HG02642 (cell line): ENCODE data around the gene NCAM1.
"Not testable (repeated sequence)": the region's sequence is repeated elsewhere in the genome, so short reads cannot be mapped to it uniquely, and the experiment has no call there.

Experiments
- ATAC-seq: cut with Tn5 transposase; IDR thresholded peaks from one replicate; pipeline ENCODE4 v1.9.1; 2021; ENCODE audit warnings: mild to moderate bottlenecking; ENCODE audit not compliant: unreplicated experiment, poor library complexity

NCAM1 gene

GRCh38 chr11:112961146-112961668, at the start of gene NCAM1:
Gene NCAM1 (plus strand): TSS chr11:112961420.
- no peak for ATAC-seq

DNA sequence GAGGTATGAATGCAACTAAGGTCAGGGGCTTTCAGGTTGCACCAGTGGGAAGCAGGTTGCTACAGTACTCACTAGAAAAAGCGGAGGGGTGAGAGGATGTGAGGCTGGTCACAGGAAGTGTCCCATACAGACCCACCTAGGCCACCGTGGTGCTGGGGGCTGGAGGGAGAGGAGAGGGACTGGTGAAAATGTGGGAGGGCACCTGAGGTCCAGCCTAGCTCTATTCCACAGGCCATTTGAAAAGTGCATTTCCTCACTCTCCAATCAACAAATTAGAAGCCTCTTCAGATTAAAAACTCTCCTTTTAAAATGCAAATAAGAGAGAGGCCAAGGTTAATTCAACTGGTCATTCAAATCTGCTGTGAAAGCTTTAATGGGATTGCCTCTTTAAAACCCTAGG, 38.6 kb upstream of the NCAM1 start:
- no peak for ATAC-seq

- ATAC-seq: not testable (repeated sequence)
Measured at GRCh38 chr11:112924836-112925235, 36.4 kb upstream of the NCAM1 start.

DNA sequence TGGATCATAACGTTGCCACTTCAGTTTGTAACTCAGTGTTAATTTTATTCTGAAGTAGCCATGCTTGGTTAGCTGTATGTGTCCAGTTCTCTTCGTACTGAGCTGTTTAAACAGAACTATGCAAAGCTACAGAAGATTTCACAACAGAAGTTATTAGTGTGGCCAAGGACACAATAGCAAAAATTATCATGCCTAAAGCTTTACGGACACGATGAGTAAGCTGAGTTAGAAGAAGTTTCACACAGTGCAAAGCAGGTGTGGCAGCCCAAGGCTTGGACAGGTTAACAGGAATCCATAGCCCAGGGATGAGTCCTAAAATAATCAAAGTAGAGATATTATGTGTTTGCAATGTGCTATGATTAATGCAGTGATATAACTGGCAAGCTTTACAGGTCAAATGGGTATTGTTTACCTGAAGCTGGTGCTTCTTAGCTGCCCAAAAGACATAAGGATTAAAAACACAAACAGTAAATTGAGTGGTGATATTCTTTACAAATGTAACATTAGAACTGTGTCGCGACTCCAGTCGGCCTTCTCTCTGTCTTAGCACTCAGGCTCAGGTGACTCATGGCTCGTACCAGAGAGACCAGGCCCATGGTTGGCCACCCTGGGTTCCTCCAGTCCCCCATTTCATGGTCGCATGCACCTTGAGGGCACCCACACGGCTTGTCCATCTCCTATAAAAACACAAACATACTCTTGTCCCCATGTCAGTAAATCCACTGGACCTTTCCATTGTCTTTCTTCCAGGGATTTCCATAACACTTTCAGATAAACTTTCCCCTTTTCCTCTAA, 35.5 kb upstream of the NCAM1 start:
- no peak for ATAC-seq

DNA sequence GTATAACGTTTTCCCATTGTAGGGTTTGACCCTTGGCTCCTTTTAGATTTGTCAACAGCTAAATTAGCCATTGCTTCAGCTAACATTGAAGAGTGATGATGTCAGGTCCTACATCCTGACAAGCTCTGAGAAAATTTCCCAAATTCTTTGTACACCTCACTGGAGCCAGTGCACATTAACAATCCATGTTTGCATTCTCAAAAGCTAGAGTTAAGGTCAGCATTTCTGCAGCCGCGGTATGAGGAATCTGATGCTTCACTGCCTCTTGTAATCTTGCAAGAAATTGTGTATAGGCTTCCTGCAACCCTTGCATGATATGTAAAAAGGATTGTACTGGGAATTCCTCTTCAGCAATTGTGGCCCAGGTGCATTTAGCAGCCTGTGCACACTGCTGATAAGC, 33.1 kb upstream of the NCAM1 start:
- ATAC-seq: no peak

- no peak for ATAC-seq
Measured at GRCh38 chr11:112929432-112929831, 31.8 kb upstream of the NCAM1 start.

- ATAC-seq: no peak
Measured at GRCh38 chr11:112931703-112932102, 29.5 kb upstream of the NCAM1 start.

DNA sequence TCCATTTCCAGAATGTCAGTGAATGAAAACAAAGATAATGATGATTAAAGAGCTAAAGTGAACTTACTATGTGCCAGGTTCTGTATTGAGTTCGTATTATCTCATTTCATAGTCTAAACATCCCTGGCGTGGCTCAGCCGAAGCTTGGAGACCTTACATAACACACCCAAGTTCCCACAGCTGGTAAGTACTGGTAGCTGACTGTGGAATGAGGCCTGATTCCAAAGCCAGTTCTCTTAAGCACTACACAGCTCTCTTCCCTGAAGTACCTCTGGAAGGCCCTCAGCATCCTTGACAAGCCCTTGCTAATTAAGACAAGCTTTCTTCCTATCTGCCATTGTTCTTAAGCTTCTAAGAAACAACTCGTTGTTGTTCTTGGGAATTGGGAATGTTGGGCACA, 28.6 kb upstream of the NCAM1 start:
- ATAC-seq: no peak

DNA sequence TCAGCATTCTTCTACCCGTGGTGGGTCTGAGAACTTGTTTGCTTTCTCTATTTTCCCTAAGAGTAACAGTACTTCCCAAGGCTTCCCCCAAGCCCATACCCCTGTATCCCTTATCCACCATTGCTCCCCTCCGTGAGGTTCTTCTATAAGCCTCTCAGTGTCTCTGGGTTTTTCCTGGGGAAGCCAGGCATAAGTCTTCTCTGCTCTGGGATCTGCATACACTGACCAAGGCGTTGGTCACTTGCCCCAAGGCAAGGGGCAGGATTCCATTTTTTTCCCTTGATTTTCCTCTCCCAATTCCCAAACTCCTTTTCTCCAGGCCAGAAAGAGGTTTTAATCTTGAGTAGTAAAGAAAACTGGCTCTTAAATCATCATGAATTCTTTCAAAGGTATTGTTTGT, 27.2 kb upstream of the NCAM1 start:
- no peak for ATAC-seq

DNA sequence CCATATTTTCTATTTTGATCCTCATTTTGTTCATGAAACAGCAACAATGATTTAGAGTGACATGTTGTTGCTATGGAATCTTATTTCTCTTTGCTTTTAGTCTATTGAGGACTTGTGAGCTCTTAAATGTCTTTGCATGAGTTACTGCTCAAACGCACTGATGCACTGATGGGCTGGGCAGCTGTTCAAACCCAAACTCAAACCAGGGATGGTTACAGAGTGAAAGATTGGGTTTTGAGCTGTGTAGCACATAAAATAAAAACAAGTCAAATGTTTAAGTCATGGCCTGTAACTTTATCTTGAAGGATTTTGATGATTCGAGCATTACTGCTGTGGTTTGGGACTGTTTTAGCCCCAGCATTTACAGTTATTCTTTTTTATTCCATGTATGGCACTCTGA, 20.1 kb upstream of the NCAM1 start:
- ATAC-seq: no peak

DNA sequence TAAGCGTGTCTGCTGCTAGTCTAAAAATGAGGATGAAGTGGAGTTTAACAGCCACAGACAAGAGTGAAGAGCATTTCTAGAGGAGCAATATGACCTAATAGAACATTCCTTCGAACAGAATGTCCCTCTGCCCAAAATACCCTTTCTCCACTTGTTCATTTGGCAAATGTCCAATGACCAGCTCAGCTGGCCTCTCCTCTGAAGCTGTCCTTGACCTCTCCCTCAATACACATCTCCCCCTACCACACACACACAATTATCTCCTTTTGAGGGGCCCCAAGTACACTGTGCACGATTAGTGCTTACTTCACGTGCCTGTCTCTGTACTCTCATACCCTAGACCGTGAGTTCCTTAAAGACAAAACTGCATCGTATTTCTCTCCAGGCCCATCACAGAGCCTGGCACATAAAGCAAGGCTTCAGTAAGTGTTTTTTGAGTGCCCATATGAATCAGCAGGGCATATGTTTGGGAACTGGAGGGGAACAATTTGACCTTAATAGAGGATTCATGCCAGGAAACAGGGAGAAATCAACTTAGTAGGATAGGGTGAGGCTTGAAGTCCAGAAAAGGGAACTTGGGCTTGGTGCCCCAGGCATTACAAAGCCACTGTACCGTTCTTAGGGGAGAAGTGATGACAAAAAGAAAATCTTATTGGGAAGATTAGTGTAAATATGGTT, 18.1 kb upstream of the NCAM1 start:
- no peak for ATAC-seq

GRCh38 chr11:112946866-112947265, 14.4 kb upstream of the NCAM1 start:
- ATAC-seq: no peak

GRCh38 chr11:112949781-112950575, 11.2 kb upstream of the NCAM1 start:
- ATAC-seq: no peak

GRCh38 chr11:112958670-112959069, 2.5 kb upstream of the NCAM1 start:
- ATAC-seq: no peak

DNA sequence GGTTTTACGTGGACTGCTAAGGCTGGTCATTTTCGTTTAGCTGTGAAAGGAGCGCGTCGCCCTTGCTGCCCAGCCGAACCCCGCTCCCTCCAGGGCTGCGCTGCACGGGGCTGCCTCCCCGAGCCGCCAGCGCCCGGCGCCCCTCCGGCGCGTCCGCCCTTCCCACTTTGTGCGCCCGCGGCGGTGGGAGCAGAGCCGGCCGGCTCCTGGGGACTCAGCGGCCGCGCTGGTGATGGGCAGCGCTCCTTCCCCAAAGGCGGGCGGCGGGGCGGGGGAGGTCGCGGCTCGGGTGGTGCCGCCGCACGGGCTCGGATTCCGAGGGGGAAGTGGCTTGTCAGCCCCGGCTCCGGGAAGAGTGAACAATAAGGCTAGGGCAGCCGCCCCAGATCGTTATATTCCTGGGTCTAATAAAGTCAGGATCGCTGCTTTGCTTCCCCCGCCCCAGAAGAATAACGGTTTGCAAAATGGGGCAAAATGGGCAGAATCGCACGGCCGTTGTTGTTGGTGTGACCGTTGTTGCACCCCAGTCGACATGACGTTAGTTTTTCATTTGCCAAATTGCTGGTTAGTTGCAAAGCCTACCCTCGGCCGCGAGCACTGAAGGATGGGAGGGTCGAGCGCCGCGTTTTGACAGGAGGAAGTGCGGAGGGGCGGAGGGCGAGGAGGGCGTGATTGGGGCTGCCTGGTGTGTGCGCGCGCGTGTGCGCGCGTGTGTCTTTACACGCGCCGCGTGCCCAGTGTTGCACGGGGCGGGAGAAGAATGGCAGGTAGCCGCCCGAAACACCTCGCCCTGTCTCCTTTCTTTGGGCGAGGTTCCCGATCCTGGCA, 745 bp downstream of the NCAM1 start:
- no peak for ATAC-seq

GRCh38 chr11:112962579-112963367, 1.6 kb downstream of the NCAM1 start:
- no peak for ATAC-seq

DNA sequence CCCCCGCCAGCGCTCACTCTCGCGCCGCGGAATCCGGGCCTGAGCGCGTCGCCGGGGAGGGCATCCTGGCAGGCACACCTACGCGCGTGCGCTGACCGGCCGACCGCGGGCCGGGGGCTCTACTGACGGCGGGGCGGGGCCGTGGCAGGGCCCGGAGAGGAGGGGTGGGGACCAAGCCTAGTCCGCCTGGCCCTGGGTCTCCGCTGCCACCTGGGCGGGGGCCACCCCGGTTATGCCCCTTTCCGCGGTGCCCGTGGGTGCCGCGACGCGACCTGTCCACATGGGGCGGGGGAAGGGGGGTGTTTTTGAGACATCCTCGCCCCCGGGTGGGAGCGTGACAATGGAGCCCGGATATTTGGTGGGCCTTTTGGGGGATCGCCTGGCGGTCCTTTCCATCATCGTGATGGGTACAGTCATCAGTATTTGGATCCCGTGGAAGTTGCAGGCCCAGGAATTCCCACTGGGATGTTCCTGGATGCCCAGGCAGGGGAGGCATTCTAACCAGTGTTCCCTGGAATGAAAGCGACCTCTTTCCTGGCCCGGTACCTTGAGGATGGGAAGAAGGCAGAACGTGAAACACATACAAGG, 2.2 kb downstream of the NCAM1 start:
- ATAC-seq: no peak

- no peak for ATAC-seq
Measured at GRCh38 chr11:112965656-112966055, 4.4 kb downstream of the NCAM1 start.

DNA sequence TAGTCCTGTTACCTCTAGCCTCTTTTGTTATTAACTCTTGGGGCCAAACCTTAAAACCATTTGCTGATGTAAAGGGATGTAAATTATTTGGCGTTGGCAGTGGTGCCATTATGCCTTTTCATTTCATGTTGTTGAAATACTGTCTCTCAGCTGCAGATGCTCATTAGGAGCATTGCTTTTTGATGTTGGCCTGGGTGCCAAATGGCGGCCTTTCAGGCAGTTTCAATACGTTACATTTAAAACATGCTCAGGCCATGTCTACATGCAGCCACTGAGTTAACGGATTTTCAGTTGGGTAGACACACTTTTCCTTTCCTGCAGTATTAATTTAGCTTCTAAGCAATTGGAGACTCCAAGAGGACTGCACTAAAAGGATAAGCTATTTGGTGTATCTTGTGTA, 5.3 kb downstream of the NCAM1 start:
- ATAC-seq: no peak
